Lung (tissue), 12 donors: Measurements from ENCODE around the gene RAB29. TPM values are rescaled to one million over a fixed set of nuclear protein-coding genes. Genes with fewer than 3 reads are reported as not detected.

Experiments
- ATAC-seq: fragments of 200-7000 bp; cut with Tn5 transposase; one replicate; pipeline ENCODE4 v1.9.1; 2020; ENCODE audit warnings: moderate number of reproducible peaks; ENCODE audit not compliant: insufficient read depth, low FRiP score
- DNase-seq, 3 donors: peaks; one replicate each; pipeline ENCODE4 v3.0.0-alpha.2; 2013 to 2017
- H3K27ac ChIP-seq, 2 donors: one replicate each; pipeline ENCODE4 v1.5.1; 2013; ENCODE audit warnings: mild to moderate bottlenecking in 2 of 2, moderate library complexity in 2 of 2, control low read depth in 1 of 2, inconsistent platforms in 1 of 2, low read depth in 1 of 2, low read length in 1 of 2
- H3K27me3 ChIP-seq, 3 donors: one replicate each; pipeline ENCODE4 v1.5.1; 2013; ENCODE audit warnings: low read length in 2 of 3; ENCODE audit not compliant: control insufficient read depth in 3 of 3, insufficient read depth in 3 of 3
- H3K36me3 ChIP-seq, 4 donors: one replicate each; pipeline ENCODE4 v1.5.1; 2013; ENCODE audit warnings: low read length in 4 of 4, mild to moderate bottlenecking in 1 of 4, moderate library complexity in 1 of 4; ENCODE audit not compliant: control insufficient read depth in 4 of 4, insufficient read depth in 4 of 4
- H3K4me1 ChIP-seq, 5 donors: one replicate each; pipeline ENCODE4 v1.5.1; 2013; ENCODE audit warnings: low read length in 5 of 5, mild to moderate bottlenecking in 2 of 5, moderate library complexity in 1 of 5; ENCODE audit not compliant: control insufficient read depth in 5 of 5, insufficient read depth in 5 of 5
- H3K4me3 ChIP-seq: one replicate; pipeline ENCODE4 v1.5.1; 2013; ENCODE audit warnings: mild to moderate bottlenecking, control low read depth, moderate library complexity
- H3K9ac ChIP-seq, 2 donors: one replicate each; pipeline ENCODE4 v1.5.1; 2013; ENCODE audit warnings: low read length in 2 of 2, control low read depth in 1 of 2; ENCODE audit not compliant: insufficient read depth in 1 of 2
- H3K9me3 ChIP-seq, 4 donors: one replicate each; pipeline ENCODE4 v1.5.1; 2013; ENCODE audit warnings: low read length in 3 of 4, mild to moderate bottlenecking in 1 of 4, moderate library complexity in 1 of 4; ENCODE audit not compliant: control insufficient read depth in 4 of 4, insufficient read depth in 3 of 4
- WGBS, 2 donors: extraction: QIAGEN DNeasy Blood & Tissue Kit; methylation state at CpG; one replicate each; pipeline ENCODE4 v1.1.7; 2013; 5-methylcytosine and 5-hydroxymethylcytosine counted together
- polyA plus RNA-seq, 2 donors: library from polyadenylated mRNA; stranded (reverse); fragments of 200-250 nt; gene quantifications; one replicate each; pipeline ENCODE4 v1.2.1, GENCODE V29; 2013
- total RNA-seq, 2 donors: library from RNA; depleted of rRNA in 1 of 2; stranded (reverse); fragments of >200 nt in 1 of 2; gene quantifications; one replicate each; pipeline ENCODE4 v1.2.1, GENCODE V29; 2014 to 2021
- TF ChIP-seq, protein P1 (sequence below): IDR thresholded peaks from 2 replicates; pipeline ENCODE4 v1.5.1; 2012; ENCODE audit warnings: mild to moderate bottlenecking; ENCODE audit errors: control extremely low read depth, extremely low read depth
- donor health status: control.
- donor health status: control.
- donor health status: Bipolar disorder and iron deficiency.
- donor health status: healthy.
- donor health status: DM: yes; HTN: yes; CAD: no.

RAB29 gene
- total and polyA plus RNA-seq, 4 donors = 8.7 to 20.0 (median 15.5) TPM

DNA sequence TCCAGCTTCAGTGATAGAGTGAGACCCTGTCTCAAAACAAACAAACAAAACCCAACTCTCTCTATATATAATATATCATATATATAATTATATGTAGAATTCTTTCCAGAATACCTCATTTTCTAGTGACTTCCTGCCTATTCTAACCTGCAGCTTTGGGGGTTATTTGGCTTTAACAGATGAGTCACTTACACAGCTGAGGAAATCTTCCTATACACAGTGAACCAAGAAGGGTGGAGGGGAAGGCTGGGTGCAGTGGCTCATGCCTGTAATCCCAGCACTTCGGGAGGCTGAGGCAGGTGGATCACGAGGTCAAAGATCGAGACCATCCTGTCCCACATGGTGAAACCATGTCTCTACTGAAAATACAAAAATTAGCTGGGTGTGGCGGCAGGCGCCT lies 9.2 kb downstream of the RAB29 start:
- H3K4me3 ChIP-seq = no peak overlapping the region
- TF ChIP-seq, protein P1, sequence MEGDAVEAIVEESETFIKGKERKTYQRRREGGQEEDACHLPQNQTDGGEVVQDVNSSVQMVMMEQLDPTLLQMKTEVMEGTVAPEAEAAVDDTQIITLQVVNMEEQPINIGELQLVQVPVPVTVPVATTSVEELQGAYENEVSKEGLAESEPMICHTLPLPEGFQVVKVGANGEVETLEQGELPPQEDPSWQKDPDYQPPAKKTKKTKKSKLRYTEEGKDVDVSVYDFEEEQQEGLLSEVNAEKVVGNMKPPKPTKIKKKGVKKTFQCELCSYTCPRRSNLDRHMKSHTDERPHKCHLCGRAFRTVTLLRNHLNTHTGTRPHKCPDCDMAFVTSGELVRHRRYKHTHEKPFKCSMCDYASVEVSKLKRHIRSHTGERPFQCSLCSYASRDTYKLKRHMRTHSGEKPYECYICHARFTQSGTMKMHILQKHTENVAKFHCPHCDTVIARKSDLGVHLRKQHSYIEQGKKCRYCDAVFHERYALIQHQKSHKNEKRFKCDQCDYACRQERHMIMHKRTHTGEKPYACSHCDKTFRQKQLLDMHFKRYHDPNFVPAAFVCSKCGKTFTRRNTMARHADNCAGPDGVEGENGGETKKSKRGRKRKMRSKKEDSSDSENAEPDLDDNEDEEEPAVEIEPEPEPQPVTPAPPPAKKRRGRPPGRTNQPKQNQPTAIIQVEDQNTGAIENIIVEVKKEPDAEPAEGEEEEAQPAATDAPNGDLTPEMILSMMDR = no peak
- H3K9ac ChIP-seq = no peak overlapping the region
- WGBS, 2 donors = 74 to 75% methylated on average over 5 of the region's 5 CpGs
- H3K27ac ChIP-seq = no peak overlapping the region
- peaks cover 0 to 5% (median 0%) of the 10 kb centered on the region in 5 donors for H3K4me1 ChIP-seq
- no peaks in the 10 kb centered on the region for H3K9me3 ChIP-seq
- H3K36me3 ChIP-seq = peaks cover 0 to 4% (median 0%) of the 10 kb centered on the region in 4 donors
- DNase-seq (no peak), ATAC-seq (no peak)
- H3K27me3 ChIP-seq = no peaks in the 10 kb centered on the region

DNA sequence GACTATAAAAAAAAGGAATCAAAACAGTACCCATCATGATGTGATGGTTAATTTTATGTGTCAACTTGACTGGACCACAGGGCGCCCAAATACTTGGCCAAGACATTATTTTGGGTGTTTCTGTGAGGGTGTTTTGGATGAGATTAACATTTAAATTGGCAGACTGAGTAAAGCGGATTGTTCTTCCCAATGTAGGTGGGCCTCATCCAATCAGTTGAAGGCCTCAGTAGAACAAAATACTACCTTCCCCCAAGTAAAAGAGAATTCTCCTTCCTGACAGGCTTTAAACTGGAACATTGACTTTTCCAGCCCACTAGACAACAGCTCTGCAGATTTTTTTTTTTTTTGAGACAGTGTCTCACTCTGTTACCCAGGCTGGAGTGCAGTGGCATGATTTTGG lies 10.7 kb downstream of the RAB29 start:
- Histone ChIP-seq H3K9me3 (peaks cover 0 to 4% (median 0%) of the 10 kb centered on the region in 4 donors), H3K4me3 (no peak overlapping the region), H3K4me1 (no peaks in the 10 kb centered on the region), H3K27me3 (no peaks in the 10 kb centered on the region), H3K9ac (no peak overlapping the region), H3K36me3 (peaks cover 0 to 2% (median 0%) of the 10 kb centered on the region in 4 donors), H3K27ac (no peak overlapping the region)
- DNase-seq (no peak), ATAC-seq (no peak)
- TF ChIP-seq, protein P1 = no peak
- WGBS, 2 donors = 95 to 98% methylated on average over 2 of the region's 2 CpGs

DNA sequence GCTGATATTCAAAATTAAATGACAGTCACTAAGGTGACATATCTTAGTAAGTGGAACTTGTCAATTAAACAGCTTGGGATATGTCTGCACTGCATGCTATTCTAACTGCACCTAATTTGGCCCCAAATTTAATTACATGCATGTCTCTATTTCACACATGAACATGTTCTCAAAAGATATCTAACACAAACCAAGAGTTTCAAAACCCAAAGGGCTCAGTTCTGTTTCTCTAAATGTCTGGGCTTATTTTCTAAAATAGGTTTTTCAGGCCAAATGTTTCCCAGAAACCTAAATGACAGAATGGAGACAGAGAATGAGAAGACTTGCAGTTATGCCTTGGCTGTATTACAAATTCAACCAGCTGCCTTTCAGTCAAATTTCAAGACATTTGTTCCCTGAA lies 11.3 kb downstream of the RAB29 start:
- no peak overlapping the region for H3K4me3 ChIP-seq
- TF ChIP-seq, protein P1 = no peak
- peaks cover 0 to under 1% (median 0%) of the 10 kb centered on the region in 4 donors for H3K36me3 ChIP-seq
- DNase-seq (no peak), ATAC-seq (no peak)
- H3K9ac ChIP-seq = no peak overlapping the region
- no peak overlapping the region for H3K27ac ChIP-seq
- H3K9me3 ChIP-seq = peaks cover 0 to 4% (median 0%) of the 10 kb centered on the region in 4 donors
- no peaks in the 10 kb centered on the region for H3K4me1 ChIP-seq
- no peaks in the 10 kb centered on the region for H3K27me3 ChIP-seq

DNA sequence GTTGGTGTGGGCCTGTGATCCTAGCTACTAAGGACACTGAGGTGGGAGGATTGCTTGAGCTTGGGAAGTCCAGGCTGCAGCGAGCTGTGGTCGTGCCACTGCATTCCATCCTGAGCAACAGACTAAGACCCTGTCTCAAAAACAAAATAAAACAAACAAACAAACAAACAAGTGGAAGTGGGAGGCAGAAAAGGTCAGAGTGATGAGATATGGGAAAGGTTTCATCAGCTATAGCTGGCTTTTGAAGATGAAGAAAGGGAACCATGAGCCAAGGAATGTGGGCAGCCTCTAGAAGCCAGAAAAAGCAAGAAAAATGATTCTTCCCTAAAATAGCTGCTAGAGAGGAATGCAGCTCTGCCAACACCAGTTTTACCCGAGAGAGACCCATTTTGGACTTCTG lies 14.7 kb downstream of the RAB29 start:
- Histone ChIP-seq H3K27ac (no peak overlapping the region), H3K9ac (no peak overlapping the region), H3K4me1 (no peaks in the 10 kb centered on the region), H3K36me3 (no peaks in the 10 kb centered on the region), H3K4me3 (no peak overlapping the region), H3K9me3 (peaks cover 0 to 4% (median 0%) of the 10 kb centered on the region in 4 donors), H3K27me3 (peaks cover 0 to 4% (median 0%) of the 10 kb centered on the region in 3 donors)
- no peak for DNase-seq
- no peak for ATAC-seq
- WGBS, 2 donors = 85 to 100% methylated on average over 3 of the region's 3 CpGs
- TF ChIP-seq, protein P1 = no peak
